ENCODE data around the gene YDJC. TPM values are rescaled to one million over a fixed set of nuclear protein-coding genes. Genes with fewer than 3 reads are reported as not detected.
A peak's percentile ranks its signal among the peaks of the same experiment; 100 is the strongest.
"Not testable (repeated sequence)": the region's sequence is repeated elsewhere in the genome, so short reads cannot be mapped to it uniquely, and the experiment has no call there.

The YDJC gene, protein sequence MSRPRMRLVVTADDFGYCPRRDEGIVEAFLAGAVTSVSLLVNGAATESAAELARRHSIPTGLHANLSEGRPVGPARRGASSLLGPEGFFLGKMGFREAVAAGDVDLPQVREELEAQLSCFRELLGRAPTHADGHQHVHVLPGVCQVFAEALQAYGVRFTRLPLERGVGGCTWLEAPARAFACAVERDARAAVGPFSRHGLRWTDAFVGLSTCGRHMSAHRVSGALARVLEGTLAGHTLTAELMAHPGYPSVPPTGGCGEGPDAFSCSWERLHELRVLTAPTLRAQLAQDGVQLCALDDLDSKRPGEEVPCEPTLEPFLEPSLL
- total RNA-seq, result 4.7 TPM

DNA sequence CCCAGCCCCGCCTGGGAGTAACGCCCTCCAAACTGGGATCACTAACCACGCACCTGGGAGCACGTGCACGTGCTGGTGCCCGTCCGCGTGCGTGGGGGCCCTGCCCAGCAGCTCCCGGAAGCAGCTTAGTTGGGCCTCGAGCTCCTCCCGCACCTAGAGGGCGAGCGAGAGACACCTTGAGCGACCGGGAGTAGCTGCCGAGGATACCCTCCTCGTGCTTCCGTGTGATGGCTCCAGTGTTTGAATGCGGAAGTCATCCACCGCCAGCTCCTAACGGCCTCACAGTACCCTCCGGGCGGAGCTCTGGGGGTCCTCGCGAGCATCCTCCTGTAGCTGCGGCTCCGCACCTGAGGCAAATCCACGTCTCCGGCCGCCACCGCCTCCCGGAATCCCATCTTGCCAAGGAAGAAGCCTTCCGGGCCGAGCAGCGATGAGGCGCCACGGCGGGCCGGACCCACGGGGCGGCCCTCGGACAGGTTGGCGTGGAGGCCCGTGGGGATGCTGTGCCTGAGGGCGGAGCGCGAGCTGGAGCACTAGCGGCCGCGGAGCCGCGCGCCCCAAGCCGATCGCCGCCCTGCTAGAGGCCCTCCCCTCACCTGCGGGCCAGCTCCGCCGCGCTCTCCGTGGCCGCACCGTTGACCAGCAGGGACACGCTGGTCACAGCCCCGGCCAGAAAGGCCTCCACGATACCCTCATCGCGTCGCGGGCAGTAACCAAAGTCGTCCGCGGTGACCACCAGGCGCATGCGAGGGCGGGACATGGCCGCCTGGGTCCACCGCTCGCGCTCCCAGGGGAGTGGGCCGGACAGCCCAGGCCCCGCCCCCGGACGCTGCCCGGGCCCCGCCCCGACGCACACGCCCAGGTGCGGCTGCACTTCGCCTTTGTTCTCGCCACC, at the start of gene YDJC:
YDJC (minus strand) TSS at position 768 of the 895 bp plus-strand sequence; CDS start at position 760, 8 bp downstream.
- peak; percentile 75 for DNase-seq

- DNase-seq, result no peak
Measured at GRCh38 chr22:21679383-21679782, 49.6 kb upstream of the YDJC start.

DNA sequence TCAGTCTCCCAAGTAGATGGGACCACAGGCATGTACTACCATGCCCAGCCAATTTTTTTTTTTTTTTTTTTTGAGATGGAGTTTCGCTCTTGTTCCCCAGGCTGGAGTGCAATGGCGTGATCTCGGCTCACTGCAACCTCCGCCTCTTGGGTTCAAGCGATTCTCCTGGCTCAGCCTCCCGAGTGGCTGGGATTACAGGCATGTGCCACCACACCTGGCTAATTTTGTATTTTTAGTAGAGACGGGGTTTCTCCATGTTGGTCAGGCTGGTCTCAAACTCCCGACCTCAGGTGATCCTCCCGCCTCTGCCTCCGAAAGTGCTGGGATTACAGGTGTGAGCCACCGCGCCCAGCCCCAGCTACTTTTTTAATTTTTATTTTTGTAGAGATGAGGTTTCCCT, 49.0 kb upstream of the YDJC start:
- DNase-seq, result not testable (repeated sequence)

- no peak for DNase-seq
Measured at GRCh38 chr22:21677606-21678443, 48.0 kb upstream of the YDJC start.

GRCh38 chr22:21674638-21675245, 44.9 kb upstream of the YDJC start:
- no peak for DNase-seq

DNA sequence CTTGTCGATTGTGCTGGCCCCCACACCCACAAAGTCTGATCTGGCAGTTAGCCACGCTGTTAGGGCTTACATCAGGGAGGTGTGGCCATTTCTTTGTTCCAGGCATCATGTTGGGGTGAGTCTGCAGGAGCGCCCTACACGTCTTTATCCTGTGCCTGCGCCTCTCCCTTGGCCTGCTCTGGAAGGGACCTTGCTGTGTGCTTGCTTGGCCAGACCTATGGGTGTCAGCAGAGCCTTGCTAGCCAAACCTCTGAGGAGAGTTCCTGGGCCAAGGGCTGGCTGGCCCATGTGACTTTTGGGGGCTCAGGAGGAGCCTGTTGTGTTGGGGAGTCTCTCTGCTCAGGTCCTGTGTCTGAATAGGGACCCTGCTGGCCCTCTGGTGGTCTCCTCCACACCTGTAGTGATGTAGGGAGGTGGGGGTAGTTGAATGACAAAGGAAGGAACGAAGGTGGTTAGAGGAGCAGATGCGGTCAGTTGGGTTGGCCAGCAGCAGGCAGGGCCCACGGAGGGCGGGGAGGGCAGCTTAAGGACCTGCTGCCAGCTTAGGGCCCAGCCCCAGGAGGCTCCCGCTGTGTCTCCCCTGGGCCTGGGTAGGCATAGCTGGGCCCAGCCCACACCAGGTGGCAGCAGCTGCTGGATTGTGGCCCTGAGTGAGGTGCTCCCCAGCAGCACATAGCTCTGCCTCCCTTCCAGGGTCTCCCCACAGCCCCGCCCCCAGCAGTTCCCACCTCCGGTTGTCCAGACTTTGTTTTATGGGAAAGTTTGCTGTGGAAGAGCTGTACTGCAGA, 43.9 kb upstream of the YDJC start:
- no peak for DNase-seq

GRCh38 chr22:21672107-21672629, 42.3 kb upstream of the YDJC start:
- DNase-seq, result no peak

GRCh38 chr22:21669026-21669425, 39.2 kb upstream of the YDJC start:
- no peak for DNase-seq

DNA sequence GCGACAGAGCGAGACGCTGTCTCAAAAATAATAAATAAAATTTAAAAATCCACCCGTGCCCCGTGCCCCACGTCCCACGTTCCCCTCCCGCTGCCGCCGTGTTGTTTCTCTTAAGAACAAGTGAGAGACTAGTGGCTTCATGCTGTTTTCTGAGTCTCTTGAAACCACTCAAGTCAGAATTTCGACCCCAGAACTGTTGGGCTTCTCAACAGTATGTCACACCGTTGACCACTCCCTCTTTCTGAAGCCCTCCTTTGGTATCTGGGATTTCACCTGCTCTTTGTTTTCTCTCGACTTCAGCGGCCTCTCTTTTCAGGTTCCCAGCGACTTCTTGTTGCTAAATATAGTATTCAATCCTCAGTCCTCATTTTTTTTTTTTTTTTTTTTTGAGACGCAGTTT, 37.0 kb upstream of the YDJC start:
- no peak for DNase-seq

GRCh38 chr22:21665047-21665851, 35.4 kb upstream of the YDJC start:
- no peak for DNase-seq

DNA sequence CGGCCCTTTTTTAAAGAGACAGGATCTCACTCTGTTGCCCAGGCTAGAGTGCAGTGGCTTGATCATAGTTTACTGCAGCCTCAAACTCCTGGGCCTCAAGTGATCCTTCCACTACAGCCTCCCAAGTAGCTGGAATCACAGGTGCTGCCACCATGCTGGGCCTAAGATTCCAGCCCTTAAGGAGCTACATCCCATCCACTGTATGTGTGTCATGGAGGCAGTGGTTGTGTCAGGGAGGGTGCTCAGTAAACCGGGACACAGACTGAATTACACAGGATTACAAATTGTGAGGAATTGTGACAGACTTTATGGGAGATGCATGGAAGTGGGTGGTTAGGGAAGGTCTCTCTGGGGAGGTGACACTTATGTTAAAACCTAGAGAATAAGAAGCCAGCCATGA, 33.9 kb upstream of the YDJC start:
- no peak for DNase-seq

GRCh38 chr22:21661991-21662390, 32.2 kb upstream of the YDJC start:
- no peak for DNase-seq

DNA sequence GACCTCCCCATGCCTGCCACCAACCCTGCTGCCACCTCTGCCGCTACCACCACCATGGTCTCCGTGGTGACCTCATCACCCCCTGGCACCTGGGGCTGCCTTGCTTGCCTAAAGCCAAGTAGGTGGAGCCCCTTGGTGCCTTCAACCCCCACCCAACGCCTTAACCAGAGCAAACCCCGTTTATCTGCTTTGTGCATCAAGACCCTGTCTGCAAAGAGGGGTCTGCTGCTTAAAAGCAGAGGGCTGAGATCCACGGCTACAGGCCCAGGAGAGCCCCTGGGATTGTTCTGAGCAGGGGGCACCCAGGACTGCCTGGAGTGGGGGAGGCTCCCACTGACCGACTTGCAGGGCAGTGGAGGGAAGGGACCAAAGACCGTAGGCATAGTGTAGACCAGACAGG, 31.1 kb upstream of the YDJC start:
- no peak for DNase-seq

DNA sequence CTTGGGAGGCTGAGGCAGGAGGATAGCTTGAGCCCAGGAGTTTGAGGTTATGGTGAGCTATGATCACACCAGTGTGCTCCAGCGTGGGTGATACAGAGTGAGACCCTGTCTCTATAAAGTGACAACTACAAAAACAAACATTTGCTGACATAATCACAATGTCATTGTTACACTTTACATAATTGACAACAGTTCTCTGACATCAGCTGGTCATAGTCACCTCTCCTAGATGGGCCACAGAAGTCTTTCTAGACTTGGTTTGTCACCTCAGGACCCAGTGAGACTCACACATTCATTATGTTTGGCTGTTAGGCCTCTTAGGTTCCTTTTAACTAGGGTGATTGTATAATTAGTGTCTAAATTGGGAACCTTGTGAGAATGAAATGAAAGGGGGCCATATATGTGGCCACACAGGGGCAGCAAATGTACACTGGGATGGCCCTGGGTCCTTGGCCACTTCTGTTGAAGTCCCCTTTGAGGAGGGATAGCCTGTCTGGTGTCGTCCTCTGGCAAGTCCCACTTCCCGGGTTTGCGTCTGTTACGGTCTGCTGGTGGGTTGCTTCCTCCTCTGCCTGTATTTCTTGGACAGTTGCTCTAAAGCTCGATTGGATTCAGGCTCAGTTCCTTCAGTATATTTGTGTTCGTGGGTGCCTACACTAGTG, 30.2 kb upstream of the YDJC start:
- DNase-seq, result no peak

DNA sequence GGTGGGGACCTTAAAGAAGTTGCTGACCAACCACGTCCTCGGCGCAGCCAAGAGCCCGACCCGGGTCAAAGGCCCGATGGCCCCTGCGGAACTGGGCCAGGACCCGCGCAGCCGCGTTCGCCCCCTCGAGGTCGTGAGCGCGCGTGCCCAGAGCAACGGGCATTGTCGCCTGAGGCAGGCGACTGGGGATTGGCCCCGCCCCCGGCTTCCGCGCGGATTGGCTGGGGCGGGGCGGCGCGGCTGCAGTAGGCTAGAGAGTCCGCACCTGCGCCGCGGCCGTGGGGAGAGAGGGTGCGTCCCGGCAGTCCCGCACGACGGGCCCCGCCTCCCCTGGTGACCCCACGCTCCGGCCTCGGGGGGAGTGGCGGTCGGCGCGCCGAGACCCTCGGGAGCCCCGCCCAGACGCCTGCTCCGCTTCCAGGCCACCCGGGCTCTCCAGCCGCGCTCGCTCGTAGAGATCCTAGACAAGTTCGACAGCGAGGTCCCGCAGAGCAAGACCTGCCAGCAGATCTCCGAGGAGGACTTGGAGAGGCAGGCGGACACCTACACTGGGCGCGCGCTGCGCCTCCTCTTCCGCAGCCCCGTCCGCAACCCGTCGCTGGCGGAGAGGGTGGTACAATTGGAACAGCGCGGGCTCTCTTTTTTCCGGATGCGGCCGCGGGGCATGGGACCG, 27.7 kb upstream of the YDJC start:
- no peak for DNase-seq

GRCh38 chr22:21657020-21657359, 27.2 kb upstream of the YDJC start:
- no peak for DNase-seq

GRCh38 chr22:21652547-21653545, 23.0 kb upstream of the YDJC start:
- no peak for DNase-seq
